Endodermal cell (in vitro differentiated cells): Measurements from ENCODE around the gene XYLT1. TPM values are rescaled to one million over a fixed set of nuclear protein-coding genes. Genes with fewer than 3 reads are reported as not detected.
"Not testable (repeated sequence)": the region's sequence is repeated elsewhere in the genome, so short reads cannot be mapped to it uniquely, and the experiment has no call there.

ENCODE experiments used
- DNase-seq: peaks from one replicate; pipeline ENCODE4 v3.0.0-alpha.2; 2017
- H3K27ac ChIP-seq: 2 replicates; pipeline ENCODE4 v1.5.1; 2013; ENCODE audit warnings: mild to moderate bottlenecking, low read depth, low read length, moderate library complexity
- H3K27me3 ChIP-seq: 2 replicates; pipeline ENCODE4 v1.6.1; 2013; ENCODE audit warnings: mild to moderate bottlenecking, low read length, moderate library complexity; ENCODE audit not compliant: insufficient read depth, control insufficient read depth, poor library complexity, severe bottlenecking
- H3K36me3 ChIP-seq: 2 replicates; pipeline ENCODE4 v1.7.0; 2013; ENCODE audit warnings: mild to moderate bottlenecking, low read length, moderate library complexity; ENCODE audit not compliant: control insufficient read depth, insufficient read depth
- H3K4me1 ChIP-seq: one replicate; pipeline ENCODE4 v1.7.0; 2013; ENCODE audit warnings: low read length; ENCODE audit not compliant: control insufficient read depth, insufficient read depth
- H3K4me3 ChIP-seq: 2 replicates; pipeline ENCODE4 v1.5.1; 2013; ENCODE audit warnings: mild to moderate bottlenecking, low read length, moderate library complexity
- H3K9ac ChIP-seq: 2 replicates; pipeline ENCODE4 v1.6.1; 2013; ENCODE audit warnings: mild to moderate bottlenecking, low read length, moderate library complexity; ENCODE audit not compliant: poor library complexity, severe bottlenecking; ENCODE audit errors: extremely low read depth
- H3K9me3 ChIP-seq: 2 replicates; pipeline ENCODE4 v1.6.1; 2013; ENCODE audit warnings: mild to moderate bottlenecking, low read length, moderate library complexity; ENCODE audit not compliant: control insufficient read depth
- H3K27ac Mint-ChIP-seq: 2 replicates; pipeline ENCODE4 v1.8.0; 2020; ENCODE audit warnings: mixed read lengths
- H3K27me3 Mint-ChIP-seq: 2 replicates; pipeline ENCODE4 v1.8.0; 2021; ENCODE audit warnings: mild to moderate bottlenecking, mixed read lengths; ENCODE audit not compliant: insufficient read depth
- H3K36me3 Mint-ChIP-seq: 2 replicates; pipeline ENCODE4 v1.8.0; 2020; ENCODE audit warnings: low read depth, mixed read lengths
- H3K4me1 Mint-ChIP-seq: 2 replicates; pipeline ENCODE4 v1.8.0; 2020; ENCODE audit warnings: mixed read lengths
- H3K4me3 Mint-ChIP-seq: 2 replicates; pipeline ENCODE4 v1.8.0; 2020; ENCODE audit warnings: mild to moderate bottlenecking, moderate library complexity, mixed read lengths
- H3K9me3 Mint-ChIP-seq: 2 replicates; pipeline ENCODE4 v1.8.0; 2020; ENCODE audit warnings: mild to moderate bottlenecking, mixed read lengths
- CTCF ChIP-seq: fragments of 200-600 bp; sonication (generic); conservative IDR thresholded peaks from 2 replicates; pipeline ENCODE4 v1.5.0; 2021; ENCODE audit warnings: antibody characterized with exemption, mild to moderate bottlenecking
- WGBS, 2 experiments: methylation state at CpG; one replicate each; pipeline versions ENCODE4 v1.1.5 to v1.1.7; 2013; ENCODE audit warnings: missing lambda C conversion rate in 2 of 2, mixed read lengths in 1 of 2; ENCODE audit not compliant: insufficient coverage in 1 of 2, insufficient read length in 1 of 2; 5-methylcytosine and 5-hydroxymethylcytosine counted together
- total RNA-seq, 2 donors: library from RNA; stranded (reverse); fragmentation: NEBNext Ultra II Directional in 1 of 2; extraction: Animal tissue kit (Norgen Biotek cat#: 25700) in 1 of 2; gene quantifications; 2 replicates in 1 of 2; 3 replicates in 1 of 2; pipeline ENCODE4 v1.2.1, GENCODE V29; 2021

XYLT1 gene
- total RNA-seq, 2 donors from 2014 or later: 26.8 to 28.5 TPM

- no peak overlapping the region for H3K4me3 Mint-ChIP-seq
- Histone ChIP-seq H3K9ac (no peak overlapping the region), H3K27me3 (no peaks in the 10 kb centered on the region), H3K9me3 (no peaks in the 10 kb centered on the region), H3K4me1 (peaks cover 4% of the 10 kb centered on the region), H3K4me3 (no peak overlapping the region), H3K27ac (no peak overlapping the region), H3K36me3 (no peaks in the 10 kb centered on the region)
- no peaks in the 10 kb centered on the region for H3K27me3 Mint-ChIP-seq
- H3K27ac Mint-ChIP-seq: no peak overlapping the region
- no peak for DNase-seq
- no peaks in the 10 kb centered on the region for H3K9me3 Mint-ChIP-seq
- peaks cover 10% of the 10 kb centered on the region for H3K4me1 Mint-ChIP-seq
- no peak for TF ChIP-seq CTCF
- no peaks in the 10 kb centered on the region for H3K36me3 Mint-ChIP-seq
- WGBS, 2 experiments: 84 to 100% methylated on average over 2 of the region's 2 CpGs
Observed at GRCh38 chr16:17308186-17308585, 162.6 kb downstream of the XYLT1 start.

- H3K9me3 Mint-ChIP-seq: no peaks in the 10 kb centered on the region
- no peak overlapping the region for H3K4me3 Mint-ChIP-seq
- no peaks in the 10 kb centered on the region for H3K27me3 ChIP-seq
- no peaks in the 10 kb centered on the region for H3K36me3 Mint-ChIP-seq
- H3K4me1 Mint-ChIP-seq: peaks cover 13% of the 10 kb centered on the region
- H3K4me1 ChIP-seq: peaks cover 4% of the 10 kb centered on the region
- H3K27ac ChIP-seq: no peak overlapping the region
- no peak overlapping the region for H3K4me3 ChIP-seq
- no peaks in the 10 kb centered on the region for H3K9me3 ChIP-seq
- H3K36me3 ChIP-seq: no peaks in the 10 kb centered on the region
- DNase-seq: no peak
- 33 to 74% methylated on average over 1 of the region's 1 CpG for WGBS, 2 experiments
- TF ChIP-seq CTCF: no peak
- no peaks in the 10 kb centered on the region for H3K27me3 Mint-ChIP-seq
- H3K9ac ChIP-seq: no peak overlapping the region
- H3K27ac Mint-ChIP-seq: no peak overlapping the region
Observed at GRCh38 chr16:17307504-17307903, 163.3 kb downstream of the XYLT1 start.

- peaks cover 18% of the 10 kb centered on the region for H3K4me1 Mint-ChIP-seq
- H3K27ac Mint-ChIP-seq: no peak overlapping the region
- peaks cover 4% of the 10 kb centered on the region for H3K4me1 ChIP-seq
- 93 to 100% methylated on average over 1 to 3 of the region's 3 CpGs for WGBS, 2 experiments
- H3K9ac ChIP-seq: no peak overlapping the region
- H3K4me3 ChIP-seq: no peak overlapping the region
- H3K36me3 Mint-ChIP-seq: no peaks in the 10 kb centered on the region
- H3K27me3 ChIP-seq: no peaks in the 10 kb centered on the region
- no peak overlapping the region for H3K27ac ChIP-seq
- no peaks in the 10 kb centered on the region for H3K9me3 Mint-ChIP-seq
- no peak for DNase-seq
- no peak for TF ChIP-seq CTCF
- no peaks in the 10 kb centered on the region for H3K27me3 Mint-ChIP-seq
- no peaks in the 10 kb centered on the region for H3K9me3 ChIP-seq
- no peaks in the 10 kb centered on the region for H3K36me3 ChIP-seq
- no peak overlapping the region for H3K4me3 Mint-ChIP-seq
Observed at GRCh38 chr16:17306745-17307144, 164.0 kb downstream of the XYLT1 start.

- not testable (repeated sequence) for H3K27me3 Mint-ChIP-seq, H3K36me3 ChIP-seq, H3K9ac ChIP-seq, H3K27ac Mint-ChIP-seq, DNase-seq, H3K4me3 Mint-ChIP-seq, H3K4me3 ChIP-seq, H3K27ac ChIP-seq, H3K9me3 Mint-ChIP-seq, H3K36me3 Mint-ChIP-seq, H3K27me3 ChIP-seq, H3K9me3 ChIP-seq, H3K4me1 ChIP-seq
- H3K4me1 Mint-ChIP-seq: peaks cover 21% of the 10 kb centered on the region
- 81 to 83% methylated on average over 8 of the region's 9 CpGs for WGBS, 2 experiments
Observed at GRCh38 chr16:17306211-17306610, 164.5 kb downstream of the XYLT1 start.
